Left ventricle myocardium inferior (tissue), 1 donor: ENCODE data around the gene GJA10. TPM values are rescaled to one million over a fixed set of nuclear protein-coding genes. Genes with fewer than 3 reads are reported as not detected.

Source experiments
- DNase-seq: peaks from one replicate; pipeline ENCODE4 v3.0.0-alpha.2; 2020
- H3K27ac ChIP-seq: fragments of 200-600 bp; replicated peaks from 2 replicates; pipeline ENCODE4 v1.8.0; 2021
- H3K27me3 ChIP-seq: fragments of 200-600 bp; 2 replicates; pipeline ENCODE4 v1.8.0; 2021; ENCODE audit warnings: low read depth
- H3K36me3 ChIP-seq: fragments of 200-600 bp; 2 replicates; pipeline ENCODE4 v1.8.0; 2021
- H3K4me1 ChIP-seq: fragments of 200-600 bp; 2 replicates; pipeline ENCODE4 v1.8.0; 2021
- H3K4me3 ChIP-seq: fragments of 200-600 bp; 2 replicates; pipeline ENCODE4 v1.8.0; 2021; ENCODE audit warnings: mild to moderate bottlenecking, moderate library complexity
- H3K9me3 ChIP-seq: fragments of 200-600 bp; replicated peaks from 2 replicates; pipeline ENCODE4 v1.8.0; 2021
- CTCF ChIP-seq: fragments of 200-600 bp; IDR thresholded peaks from 2 replicates; pipeline ENCODE4 v1.8.0; 2021; ENCODE audit warnings: antibody characterized with exemption, mild to moderate bottlenecking, borderline replicate concordance
- intact Hi-C: fragments of 100-400 bp; cut with micrococcal nuclease; formaldehyde crosslinking; loops from one replicate; pipeline ENCODE4 v1.11.0; 2022
- total RNA-seq: library from RNA; stranded (reverse); fragmentation: NEBNext Ultra II Directional; extraction: Animal tissue kit (Norgen Biotek cat#: 25700); gene quantifications from one replicate; pipeline ENCODE4 v1.2.1, GENCODE V29; 2021
- donor health status: DM: no; HTN: yes; CAD: no; lungs with severe emphysema.

Gene GJA10
- total RNA-seq, 1 donor from 2014 or later, result not detected

GRCh38 chr6:89938014-89938413 lies 43.7 kb downstream of the GJA10 start:
- DNase-seq, result no peak
- Histone ChIP-seq H3K4me1 (peaks cover 5% of the 10 kb centered on the region), H3K27ac (no peak overlapping the region), H3K9me3 (no peaks in the 10 kb centered on the region), H3K4me3 (no peak overlapping the region), H3K36me3 (no peaks in the 10 kb centered on the region), H3K27me3 (no peaks in the 10 kb centered on the region)
- intact Hi-C loops, result no loop called here
- TF ChIP-seq CTCF, result no peak

GRCh38 chr6:89939144-89939543 lies 44.9 kb downstream of the GJA10 start:
- H3K9me3 ChIP-seq, result no peaks in the 10 kb centered on the region
- no peaks in the 10 kb centered on the region for H3K27me3 ChIP-seq
- DNase-seq, result no peak
- H3K27ac ChIP-seq, result no peak overlapping the region
- H3K4me1 ChIP-seq, result peaks cover 5% of the 10 kb centered on the region
- no peaks in the 10 kb centered on the region for H3K36me3 ChIP-seq
- intact Hi-C loops, result no loop called here
- no peak overlapping the region for H3K4me3 ChIP-seq
- TF ChIP-seq CTCF, result no peak

- peak; percentile 77 for TF ChIP-seq CTCF
- Histone ChIP-seq H3K4me3 (no peak overlapping the region), H3K9me3 (no peaks in the 10 kb centered on the region), H3K27me3 (no peaks in the 10 kb centered on the region), H3K4me1 (peaks cover 5% of the 10 kb centered on the region), H3K36me3 (no peaks in the 10 kb centered on the region), H3K27ac (no peak overlapping the region)
- intact Hi-C loops, result no loop called here
- DNase-seq, result peak; percentile 37
Observed at GRCh38 chr6:89940225-89941027, 46.2 kb downstream of the GJA10 start.

GRCh38 chr6:89941031-89941762 lies 46.9 kb downstream of the GJA10 start:
- no peaks in the 10 kb centered on the region for H3K9me3 ChIP-seq
- H3K27ac ChIP-seq, result no peak overlapping the region
- no peaks in the 10 kb centered on the region for H3K27me3 ChIP-seq
- H3K4me3 ChIP-seq, result no peak overlapping the region
- no peak for DNase-seq
- intact Hi-C loops, result no loop called here
- TF ChIP-seq CTCF, result no peak
- H3K36me3 ChIP-seq, result no peaks in the 10 kb centered on the region
- peaks cover 5% of the 10 kb centered on the region for H3K4me1 ChIP-seq

GRCh38 chr6:89941763-89942497 lies 47.7 kb downstream of the GJA10 start:
- TF ChIP-seq CTCF, result no peak
- Histone ChIP-seq H3K27ac (no peak overlapping the region), H3K9me3 (no peaks in the 10 kb centered on the region), H3K4me3 (no peak overlapping the region), H3K27me3 (no peaks in the 10 kb centered on the region), H3K36me3 (no peaks in the 10 kb centered on the region), H3K4me1 (peaks cover 5% of the 10 kb centered on the region)
- DNase-seq, result no peak
- intact Hi-C loops, result no loop called here
